Sigmoid colon (tissue), 7 donors: ENCODE data around the gene RPS3. TPM values are rescaled to one million over a fixed set of nuclear protein-coding genes. Genes with fewer than 3 reads are reported as not detected.
A peak's percentile ranks its signal among the peaks of the same experiment; 100 is the strongest.

Experiments
- DNase-seq: peaks from one replicate; pipeline ENCODE4 v3.0.0-alpha.2; 2019
- H3K27ac ChIP-seq, 4 donors: fragments of 200-600 bp; sonication (generic); one replicate each; pipeline ENCODE4 v1.5.1; 2016 to 2019; ENCODE audit warnings: mild to moderate bottlenecking in 1 of 4
- H3K27me3 ChIP-seq, 3 donors: fragments of 200-600 bp; sonication (generic); one replicate each; pipeline ENCODE4 v1.5.1; 2019; ENCODE audit warnings: mild to moderate bottlenecking in 1 of 3
- H3K36me3 ChIP-seq, 4 donors: fragments of 200-600 bp; sonication (generic); one replicate each; pipeline ENCODE4 v1.5.1; 2016 to 2019
- H3K4me1 ChIP-seq, 4 donors: fragments of 200-600 bp; sonication (generic); one replicate each; pipeline ENCODE4 v1.5.1; 2017 to 2019
- H3K4me3 ChIP-seq, 4 donors: fragments of 200-600 bp; sonication (generic); one replicate each; pipeline ENCODE4 v1.5.1; 2017 to 2019; ENCODE audit warnings: mild to moderate bottlenecking in 2 of 4, moderate library complexity in 1 of 4
- H3K9me3 ChIP-seq, 4 donors: fragments of 200-600 bp in 3 of 4; sonication (generic) in 3 of 4; one replicate each; pipeline versions ENCODE4 v1.5.1 to v1.6.1; 2013 to 2019
- CTCF ChIP-seq, 4 experiments: fragments of 450-650 bp in 3 of 4; fragments of 200-600 bp in 1 of 4; IDR thresholded peaks; one replicate each; pipeline ENCODE4 v1.5.1; 2016 to 2019; ENCODE audit warnings: antibody characterized with exemption in 4 of 4, mild to moderate bottlenecking in 3 of 4, moderate library complexity in 2 of 4
- EP300 ChIP-seq, 4 donors: sonication (generic); formaldehyde crosslinking; IDR thresholded peaks; one replicate each; pipeline ENCODE4 v1.6.1; 2017; ENCODE audit warnings: antibody characterized with exemption in 4 of 4
- POLR2A ChIP-seq, 2 donors: fragments of 450-650 bp; IDR thresholded peaks; one replicate each; pipeline ENCODE4 v1.6.1; 2016; ENCODE audit warnings: antibody characterized with exemption in 2 of 2, mild to moderate bottlenecking in 2 of 2, moderate library complexity in 2 of 2
- POLR2AphosphoS5 ChIP-seq, 4 donors: sonication (generic); formaldehyde crosslinking; IDR thresholded peaks; one replicate each; pipeline ENCODE4 v1.6.1; 2017; ENCODE audit warnings: antibody characterized with exemption in 4 of 4
- WGBS, 2 donors: extraction: QIAGEN DNeasy Blood & Tissue Kit; methylation state at CpG; one replicate each; pipeline ENCODE4 v1.1.7; 2013; 5-methylcytosine and 5-hydroxymethylcytosine counted together
- intact Hi-C: fragments of 100-400 bp; cut with DNase I; formaldehyde crosslinking; loops from one replicate; pipeline ENCODE4 v1.15.1; 2023
- polyA plus RNA-seq, 3 donors: library from polyadenylated mRNA; stranded (reverse); fragments of 200-250 nt; gene quantifications; one replicate each; pipeline ENCODE4 v1.2.3, GENCODE V29; 2013
- total RNA-seq, 4 donors: library from RNA; depleted of rRNA; stranded (reverse); fragments of >200 nt; gene quantifications; one replicate each; pipeline ENCODE4 v1.1.0, GENCODE V29; 2016
- donor health status: healthy with polysubstance abuse.
- donor health status: Bipolar disorder and iron deficiency.
- donor health status: healthy.

The RPS3 gene
- total and polyA plus RNA-seq, 7 donors: 967 to 4,083 (median 2,377) TPM

- no peaks in the 10 kb centered on the region for H3K9me3 ChIP-seq
- no peaks in the 10 kb centered on the region for H3K27me3 ChIP-seq
- H3K27ac ChIP-seq: no peak overlapping the region
- intact Hi-C loops: no loop called here
- DNase-seq: no peak
- H3K4me3 ChIP-seq: no peak overlapping the region
- WGBS, 2 donors: 88 to 92% methylated on average over 12 of the region's 12 CpGs
- no peaks in the 10 kb centered on the region for H3K36me3 ChIP-seq
- TF ChIP-seq EP300 (IDR thresholded peaks at IDR 0.05): no peak
- TF ChIP-seq CTCF (IDR thresholded peaks at IDR 0.05): no peak
- no peak for TF ChIP-seq POLR2AphosphoS5 (IDR thresholded peaks at IDR 0.05)
- no peak for TF ChIP-seq POLR2A (IDR thresholded peaks at IDR 0.05)
- no peaks in the 10 kb centered on the region for H3K4me1 ChIP-seq
Observed at GRCh38 chr11:75443043-75443442, 43.7 kb downstream of the RPS3 start.

- no peaks in the 10 kb centered on the region for H3K27me3 ChIP-seq
- H3K9me3 ChIP-seq: no peaks in the 10 kb centered on the region
- intact Hi-C loops: loop anchor here (1.0 to 2.0 kb wide), 2 partner anchors 55 to 87 kb away; no protein-coding TSS in a partner anchor
Observed at GRCh38 chr11:75445315-75445953, 46.1 kb downstream of the RPS3 start.

GRCh38 chr11:75447415-75447814 is 48.1 kb downstream of the RPS3 start:
- 78 to 84% methylated on average over 5 of the region's 5 CpGs for WGBS, 2 donors
- H3K36me3 ChIP-seq: no peaks in the 10 kb centered on the region
- no peaks in the 10 kb centered on the region for H3K9me3 ChIP-seq
- no peak for DNase-seq
- no peak overlapping the region for H3K27ac ChIP-seq
- H3K27me3 ChIP-seq: no peaks in the 10 kb centered on the region
- H3K4me3 ChIP-seq: no peak overlapping the region
- TF ChIP-seq POLR2AphosphoS5 (IDR thresholded peaks at IDR 0.05) (no peak), EP300 (IDR thresholded peaks at IDR 0.05) (no peak), CTCF (IDR thresholded peaks at IDR 0.05) (no peak), POLR2A (IDR thresholded peaks at IDR 0.05) (no peak)
- H3K4me1 ChIP-seq: no peaks in the 10 kb centered on the region
- intact Hi-C loops: no loop called here

More at GRCh38 chr11:75445315-75445953, 46.1 kb downstream of the RPS3 start:
- peak; percentile 81 for DNase-seq
- 6 to 18% methylated on average over 6 of the region's 6 CpGs for WGBS, 2 donors
- TF ChIP-seq EP300 (IDR thresholded peaks at IDR 0.05): no peak
- TF ChIP-seq POLR2A (IDR thresholded peaks at IDR 0.05): no peak
- TF ChIP-seq CTCF (IDR thresholded peaks at IDR 0.05): peak; percentile 93 to 99 (median 94)
- TF ChIP-seq POLR2AphosphoS5 (IDR thresholded peaks at IDR 0.05): no peak
- Histone ChIP-seq H3K4me1 (no peaks in the 10 kb centered on the region), H3K27ac (no peak overlapping the region), H3K4me3 (no peak overlapping the region), H3K36me3 (no peaks in the 10 kb centered on the region)

GRCh38 chr11:75449271-75449670 is 50.0 kb downstream of the RPS3 start:
- intact Hi-C loops: no loop called here

More at GRCh38 chr11:75449271-75449670, 50.0 kb downstream of the RPS3 start:
- Histone ChIP-seq H3K36me3 (no peaks in the 10 kb centered on the region), H3K27me3 (no peaks in the 10 kb centered on the region), H3K4me1 (peaks cover 0 to 5% (median 0%) of the 10 kb centered on the region in 4 donors), H3K9me3 (no peaks in the 10 kb centered on the region), H3K4me3 (no peak overlapping the region), H3K27ac (no peak overlapping the region)
- no peak for DNase-seq
- WGBS, 2 donors: 90 to 92% methylated on average over 10 of the region's 10 CpGs
- no peak for TF ChIP-seq EP300 (IDR thresholded peaks at IDR 0.05)
- TF ChIP-seq POLR2AphosphoS5 (IDR thresholded peaks at IDR 0.05): no peak
- TF ChIP-seq CTCF (IDR thresholded peaks at IDR 0.05): no peak
- no peak for TF ChIP-seq POLR2A (IDR thresholded peaks at IDR 0.05)
